Lower leg skin (tissue), 3 donors: ENCODE data around the gene DGKQ.

Experiments used
- CTCF ChIP-seq, 3 donors: fragments of 450-650 bp; IDR thresholded peaks; one replicate each; pipeline ENCODE4 v1.5.1; 2016; ENCODE audit warnings: antibody characterized with exemption in 3 of 3, mild to moderate bottlenecking in 3 of 3, moderate library complexity in 2 of 3
- POLR2A ChIP-seq, 2 donors: fragments of 450-650 bp; IDR thresholded peaks; one replicate each; pipeline ENCODE4 v1.6.1; 2016 to 2017; ENCODE audit warnings: antibody characterized with exemption in 2 of 2, mild to moderate bottlenecking in 1 of 2, moderate library complexity in 1 of 2

- TF ChIP-seq CTCF (IDR thresholded peaks at IDR 0.05) = no peak
- TF ChIP-seq POLR2A (IDR thresholded peaks at IDR 0.05) = no peak
Measured at GRCh38 chr4:921830-922331, 51.5 kb downstream of the DGKQ start.
